Duodenal mucosa (tissue), 2 donors: ENCODE results near the gene CTPS1.

Source experiments
- H3K27ac ChIP-seq: one replicate; pipeline ENCODE4 v1.7.0; 2013; ENCODE audit warnings: low read depth, low read length
- H3K27me3 ChIP-seq, 2 donors: one replicate each; pipeline ENCODE4 v1.7.0; 2013; ENCODE audit warnings: low read length in 2 of 2, control low read depth in 1 of 2; ENCODE audit not compliant: insufficient read depth in 2 of 2, control insufficient read depth in 1 of 2
- H3K36me3 ChIP-seq, 2 donors: one replicate each; pipeline ENCODE4 v1.7.0; 2013; ENCODE audit warnings: low read length in 2 of 2, control low read depth in 1 of 2; ENCODE audit not compliant: insufficient read depth in 2 of 2, control insufficient read depth in 1 of 2
- H3K4me1 ChIP-seq, 2 donors: one replicate each; pipeline ENCODE4 v1.7.0; 2013; ENCODE audit warnings: low read length in 2 of 2, control low read depth in 1 of 2; ENCODE audit not compliant: insufficient read depth in 2 of 2, control insufficient read depth in 1 of 2
- H3K4me3 ChIP-seq, 2 donors: one replicate each; pipeline ENCODE4 v1.7.0; 2013; ENCODE audit warnings: low read length in 2 of 2, low read depth in 1 of 2
- H3K9ac ChIP-seq, 2 donors: one replicate each; pipeline ENCODE4 v1.7.0; 2013; ENCODE audit warnings: low read length in 2 of 2, low read depth in 1 of 2
- H3K9me3 ChIP-seq, 2 donors: one replicate each; pipeline ENCODE4 v1.7.0; 2013; ENCODE audit warnings: low read length in 2 of 2, control low read depth in 1 of 2; ENCODE audit not compliant: control insufficient read depth in 1 of 2

Gene CTPS1

GRCh38 chr1:40988280-40988679 is 8.8 kb downstream of the CTPS1 start:
- H3K27me3 ChIP-seq, result no peaks in the 10 kb centered on the region
- H3K27ac ChIP-seq, result no peak overlapping the region
- no peak overlapping the region for H3K4me3 ChIP-seq

GRCh38 chr1:40989066-40989465 is 9.6 kb downstream of the CTPS1 start:
- Histone ChIP-seq H3K4me3 (no peak overlapping the region), H3K36me3 (peaks cover 6 to 82% of the 10 kb centered on the region in 2 donors), H3K4me1 (no peaks in the 10 kb centered on the region), H3K9me3 (no peaks in the 10 kb centered on the region), H3K27me3 (no peaks in the 10 kb centered on the region), H3K27ac (no peak overlapping the region), H3K9ac (no peak overlapping the region)

More at GRCh38 chr1:40988280-40988679, 8.8 kb downstream of the CTPS1 start:
- H3K36me3 ChIP-seq, result peaks cover 6 to 79% of the 10 kb centered on the region in 2 donors
- no peak overlapping the region for H3K9ac ChIP-seq
- H3K4me1 ChIP-seq, result no peaks in the 10 kb centered on the region
- H3K9me3 ChIP-seq, result no peaks in the 10 kb centered on the region

GRCh38 chr1:40997096-40997495 is 17.6 kb downstream of the CTPS1 start:
- H3K4me1 ChIP-seq, result no peaks in the 10 kb centered on the region
- H3K36me3 ChIP-seq, result peaks cover 14 to 69% of the 10 kb centered on the region in 2 donors
- no peaks in the 10 kb centered on the region for H3K9me3 ChIP-seq
- H3K9ac ChIP-seq, result no peak overlapping the region
- no peak overlapping the region for H3K4me3 ChIP-seq
- no peak overlapping the region for H3K27ac ChIP-seq
- H3K27me3 ChIP-seq, result no peaks in the 10 kb centered on the region

DNA sequence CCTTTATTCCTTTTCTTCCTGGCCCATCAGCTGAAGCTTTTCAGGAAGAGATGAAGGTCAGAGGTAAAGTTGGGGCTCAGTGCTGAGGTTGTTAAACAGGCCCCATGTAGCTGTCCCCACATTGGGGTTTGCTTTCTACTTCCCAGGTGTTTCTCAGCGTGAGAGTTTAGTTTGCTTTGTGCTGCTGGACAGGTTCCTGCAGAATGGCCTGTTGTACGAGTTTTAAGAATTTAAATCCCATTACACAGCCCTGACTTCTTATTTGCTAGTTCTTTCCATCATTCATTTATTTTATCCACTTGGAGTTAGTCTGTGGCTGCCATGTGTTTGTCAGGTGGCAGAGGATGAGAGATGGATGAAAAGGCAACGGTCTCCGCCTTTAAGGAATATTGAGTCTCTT is 19.2 kb downstream of the CTPS1 start:
- peaks cover 13 to 76% of the 10 kb centered on the region in 2 donors for H3K36me3 ChIP-seq

GRCh38 chr1:41003127-41003639 is 23.7 kb downstream of the CTPS1 start:
- Histone ChIP-seq H3K9me3 (no peaks in the 10 kb centered on the region), H3K27ac (no peak overlapping the region), H3K9ac (no peak overlapping the region), H3K4me1 (peaks cover 4 to 13% of the 10 kb centered on the region in 2 donors), H3K27me3 (no peaks in the 10 kb centered on the region), H3K36me3 (peaks cover 20 to 77% of the 10 kb centered on the region in 2 donors), H3K4me3 (no peak overlapping the region)

More for the DNA sequence above, 19.2 kb downstream of the CTPS1 start:
- H3K4me1 ChIP-seq, result peaks cover 4 to 12% of the 10 kb centered on the region in 2 donors
- no peak overlapping the region for H3K9ac ChIP-seq
- H3K4me3 ChIP-seq, result no peak overlapping the region
- no peaks in the 10 kb centered on the region for H3K9me3 ChIP-seq
- H3K27me3 ChIP-seq, result no peaks in the 10 kb centered on the region
- no peak overlapping the region for H3K27ac ChIP-seq

- Histone ChIP-seq H3K4me3 (no peak overlapping the region), H3K9ac (no peak overlapping the region), H3K36me3 (peaks cover 20 to 77% of the 10 kb centered on the region in 2 donors), H3K27ac (no peak overlapping the region), H3K27me3 (no peaks in the 10 kb centered on the region), H3K9me3 (no peaks in the 10 kb centered on the region), H3K4me1 (peaks cover 4 to 13% of the 10 kb centered on the region in 2 donors)
These were observed 24.2 kb downstream of the CTPS1 start for GRCh38 chr1:41003640-41004220.

DNA sequence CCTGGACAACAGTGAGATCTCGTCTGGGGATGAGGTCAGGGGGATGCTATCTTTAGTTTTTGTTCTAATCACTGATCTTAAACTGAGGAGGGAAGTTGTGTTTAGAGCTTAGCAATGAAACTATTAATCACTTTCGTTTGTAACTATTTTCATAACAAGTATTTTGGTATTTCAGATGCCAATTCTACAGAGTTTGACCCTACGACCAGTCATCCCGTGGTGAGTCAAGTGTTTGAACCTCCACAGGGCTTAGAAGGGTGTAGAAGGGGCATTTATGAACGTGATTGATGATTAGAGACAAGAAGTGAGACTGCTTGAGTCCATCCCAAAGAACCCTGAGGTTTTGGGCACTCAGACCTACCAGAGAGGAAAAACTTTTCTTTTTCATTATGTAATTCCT is 26.4 kb downstream of the CTPS1 start:
- H3K4me1 ChIP-seq, result peaks cover 4 to 13% of the 10 kb centered on the region in 2 donors
- H3K4me3 ChIP-seq, result no peak overlapping the region
- H3K27me3 ChIP-seq, result no peaks in the 10 kb centered on the region
- H3K36me3 ChIP-seq, result peaks cover 33 to 82% of the 10 kb centered on the region in 2 donors
- H3K9ac ChIP-seq, result no peak overlapping the region
- no peaks in the 10 kb centered on the region for H3K9me3 ChIP-seq
- no peak overlapping the region for H3K27ac ChIP-seq

- Histone ChIP-seq H3K36me3 (peaks cover 35 to 82% of the 10 kb centered on the region in 2 donors), H3K4me1 (peaks cover 4 to 13% of the 10 kb centered on the region in 2 donors), H3K9ac (no peak overlapping the region), H3K27me3 (no peaks in the 10 kb centered on the region), H3K27ac (no peak overlapping the region), H3K9me3 (no peaks in the 10 kb centered on the region), H3K4me3 (no peak overlapping the region)
These were observed 27.7 kb downstream of the CTPS1 start for GRCh38 chr1:41006942-41007865.

GRCh38 chr1:41009466-41009865 is 30.0 kb downstream of the CTPS1 start:
- H3K9me3 ChIP-seq, result no peaks in the 10 kb centered on the region
- H3K4me1 ChIP-seq, result no peaks in the 10 kb centered on the region
- no peaks in the 10 kb centered on the region for H3K27me3 ChIP-seq
- no peak overlapping the region for H3K9ac ChIP-seq
- no peak overlapping the region for H3K27ac ChIP-seq
- peaks cover 33 to 69% of the 10 kb centered on the region in 2 donors for H3K36me3 ChIP-seq
- no peak overlapping the region for H3K4me3 ChIP-seq

GRCh38 chr1:41010345-41010744 is 30.8 kb downstream of the CTPS1 start:
- Histone ChIP-seq H3K4me3 (no peak overlapping the region), H3K27me3 (no peaks in the 10 kb centered on the region), H3K4me1 (no peaks in the 10 kb centered on the region), H3K9me3 (no peaks in the 10 kb centered on the region), H3K9ac (no peak overlapping the region), H3K27ac (no peak overlapping the region), H3K36me3 (peaks cover 34 to 72% of the 10 kb centered on the region in 2 donors)
